ENCODE data around the gene TOM1L2.

DNA sequence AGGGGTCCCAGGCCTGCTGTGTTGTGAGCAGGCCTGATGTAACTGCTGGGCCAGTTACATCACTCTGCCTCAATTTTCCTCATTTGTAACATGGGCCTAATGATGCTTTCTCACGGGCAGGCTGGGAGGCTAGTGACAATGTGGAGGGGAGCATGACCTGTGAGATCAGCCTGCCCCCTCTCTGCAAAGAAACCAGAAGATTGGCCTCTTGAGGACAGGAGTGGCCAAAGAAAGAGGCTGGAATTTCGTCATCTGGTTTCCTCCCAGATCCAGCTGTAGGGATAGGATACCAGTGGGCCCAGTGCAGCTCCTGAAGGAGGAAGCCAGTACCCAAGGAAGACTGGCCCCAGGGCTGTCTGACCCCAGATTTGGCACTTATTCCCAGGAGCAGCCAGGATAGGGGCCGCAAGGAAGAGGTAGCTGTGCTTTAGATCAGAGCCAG is 134.8 kb downstream of the TOM1L2 start:
- TF ChIP-seq, protein P1, sequence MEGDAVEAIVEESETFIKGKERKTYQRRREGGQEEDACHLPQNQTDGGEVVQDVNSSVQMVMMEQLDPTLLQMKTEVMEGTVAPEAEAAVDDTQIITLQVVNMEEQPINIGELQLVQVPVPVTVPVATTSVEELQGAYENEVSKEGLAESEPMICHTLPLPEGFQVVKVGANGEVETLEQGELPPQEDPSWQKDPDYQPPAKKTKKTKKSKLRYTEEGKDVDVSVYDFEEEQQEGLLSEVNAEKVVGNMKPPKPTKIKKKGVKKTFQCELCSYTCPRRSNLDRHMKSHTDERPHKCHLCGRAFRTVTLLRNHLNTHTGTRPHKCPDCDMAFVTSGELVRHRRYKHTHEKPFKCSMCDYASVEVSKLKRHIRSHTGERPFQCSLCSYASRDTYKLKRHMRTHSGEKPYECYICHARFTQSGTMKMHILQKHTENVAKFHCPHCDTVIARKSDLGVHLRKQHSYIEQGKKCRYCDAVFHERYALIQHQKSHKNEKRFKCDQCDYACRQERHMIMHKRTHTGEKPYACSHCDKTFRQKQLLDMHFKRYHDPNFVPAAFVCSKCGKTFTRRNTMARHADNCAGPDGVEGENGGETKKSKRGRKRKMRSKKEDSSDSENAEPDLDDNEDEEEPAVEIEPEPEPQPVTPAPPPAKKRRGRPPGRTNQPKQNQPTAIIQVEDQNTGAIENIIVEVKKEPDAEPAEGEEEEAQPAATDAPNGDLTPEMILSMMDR (IDR thresholded peaks at IDR 0.05) = no peak
- TF ChIP-seq POLR2A (IDR thresholded peaks at IDR 0.05) = no peak

Measured in breast epithelium (tissue), 3 donors.